GM12892 (cell line): ENCODE measurements around the gene POT1.

Source experiments
- POLR2A ChIP-seq: IDR thresholded peaks from 2 replicates; pipeline ENCODE4 v1.6.1; 2011; ENCODE audit warnings: low read depth, low read length, control low read depth
- POLR2AphosphoS5 ChIP-seq: IDR thresholded peaks from 2 replicates; pipeline ENCODE4 v1.6.1; 2011; ENCODE audit warnings: low read depth, low read length, control low read depth

- no peak for TF ChIP-seq POLR2A
- TF ChIP-seq POLR2AphosphoS5, result no peak
Measured at GRCh38 chr7:124783271-124783670, 146.4 kb downstream of the POT1 start.
